ENCODE results near the gene SUSD5. TPM values are rescaled to one million over a fixed set of nuclear protein-coding genes. Genes with fewer than 3 reads are reported as not detected.

SUSD5 gene
- total and polyA plus RNA-seq, 3 donors from 2014 or later: 4.9 to 7.7 (median 5.6) TPM

GRCh38 chr3:33130144-33130543 is 88.5 kb downstream of the SUSD5 start:
- Histone ChIP-seq H3K27me3 (no peaks in the 10 kb centered on the region), H3K36me3 (ENCODE audit: low read depth, missing control alignments) (no peaks in the 10 kb centered on the region), H3K9me3 (no peaks in the 10 kb centered on the region), H3K4me3 (no peak overlapping the region), H3K4me1 (no peaks in the 10 kb centered on the region), H3K27ac (no peak overlapping the region)
- TF ChIP-seq CTCF (IDR thresholded peaks at IDR 0.05): no peak
- TF ChIP-seq POLR2A (IDR thresholded peaks at IDR 0.05): no peak
- intact Hi-C loops (cut with DNase I; ENCODE audit: low total_unique reads): loop anchor here (5.0 kb wide), 1 partner anchor 242 kb away; no protein-coding TSS in a partner anchor
- no peak for DNase-seq
- WGBS, 2 donors: 73 to 85% methylated on average over 2 of the region's 2 CpGs

GRCh38 chr3:33128706-33129105 is 89.9 kb downstream of the SUSD5 start:
- DNase-seq: no peak
- H3K27ac ChIP-seq: no peak overlapping the region
- H3K4me3 ChIP-seq: no peak overlapping the region
- TF ChIP-seq POLR2A (IDR thresholded peaks at IDR 0.05): no peak
- TF ChIP-seq CTCF (IDR thresholded peaks at IDR 0.05): no peak
- no peaks in the 10 kb centered on the region for H3K4me1 ChIP-seq
- H3K36me3 ChIP-seq (ENCODE audit: low read depth, missing control alignments): no peaks in the 10 kb centered on the region
- H3K9me3 ChIP-seq: no peaks in the 10 kb centered on the region
- WGBS, 2 donors: 59 to 86% methylated on average over 1 of the region's 1 CpG
- no peaks in the 10 kb centered on the region for H3K27me3 ChIP-seq
- intact Hi-C loops (cut with DNase I; ENCODE audit: low total_unique reads): no loop called here

GRCh38 chr3:33125840-33126239 is 92.8 kb downstream of the SUSD5 start:
- TF ChIP-seq POLR2A (IDR thresholded peaks at IDR 0.05) (no peak), CTCF (IDR thresholded peaks at IDR 0.05) (no peak)
- no peak for DNase-seq
- H3K4me1 ChIP-seq: no peaks in the 10 kb centered on the region
- no peaks in the 10 kb centered on the region for H3K36me3 ChIP-seq (ENCODE audit: low read depth, missing control alignments)
- 89 to 90% methylated on average over 3 of the region's 3 CpGs for WGBS, 2 donors
- H3K27ac ChIP-seq: no peak overlapping the region
- H3K9me3 ChIP-seq: no peaks in the 10 kb centered on the region
- intact Hi-C loops (cut with DNase I; ENCODE audit: low total_unique reads): no loop called here
- no peak overlapping the region for H3K4me3 ChIP-seq
- no peaks in the 10 kb centered on the region for H3K27me3 ChIP-seq

GRCh38 chr3:33124638-33125037 is 94.0 kb downstream of the SUSD5 start:
- DNase-seq: no peak
- Histone ChIP-seq H3K36me3 (ENCODE audit: low read depth, missing control alignments) (no peaks in the 10 kb centered on the region), H3K4me3 (no peak overlapping the region), H3K9me3 (no peaks in the 10 kb centered on the region), H3K27ac (no peak overlapping the region), H3K27me3 (no peaks in the 10 kb centered on the region), H3K4me1 (no peaks in the 10 kb centered on the region)
- TF ChIP-seq POLR2A (IDR thresholded peaks at IDR 0.05): no peak
- TF ChIP-seq CTCF (IDR thresholded peaks at IDR 0.05): no peak
- intact Hi-C loops (cut with DNase I; ENCODE audit: low total_unique reads): no loop called here
- 82 to 100% methylated on average over 1 of the region's 1 CpG for WGBS, 2 donors

GRCh38 chr3:33122991-33123390 is 95.6 kb downstream of the SUSD5 start:
- H3K27me3 ChIP-seq: no peaks in the 10 kb centered on the region
- H3K36me3 ChIP-seq (ENCODE audit: low read depth, missing control alignments): no peaks in the 10 kb centered on the region
- no peak overlapping the region for H3K27ac ChIP-seq
- no peak for TF ChIP-seq CTCF (IDR thresholded peaks at IDR 0.05)
- no peak for TF ChIP-seq POLR2A (IDR thresholded peaks at IDR 0.05)
- DNase-seq: no peak
- H3K4me1 ChIP-seq: no peaks in the 10 kb centered on the region
- intact Hi-C loops (cut with DNase I; ENCODE audit: low total_unique reads): no loop called here
- no peaks in the 10 kb centered on the region for H3K9me3 ChIP-seq
- H3K4me3 ChIP-seq: no peak overlapping the region
- WGBS, 2 donors: 80 to 81% methylated on average over 4 to 5 of the region's 5 CpGs
